Measurements from ENCODE around the gene TRPV3.

TRPV3 gene

GRCh38 chr17:3575511-3575910, 17.9 kb upstream of the TRPV3 start:
- ChIA-PET POLR2A (no interaction called here), CTCF (interaction anchor here (1.4 kb wide), 1 partner anchor 11 kb away, joined by 3 read pairs; no protein-coding TSS in a partner anchor)
- no peak for DNase-seq (ENCODE audit: extremely low spot score)
- no peak for TF ChIP-seq CTCF (IDR thresholded peaks at IDR 0.05; ENCODE audit: control extremely low read depth, extremely low read depth, low read depth, missing control alignments)

DNA sequence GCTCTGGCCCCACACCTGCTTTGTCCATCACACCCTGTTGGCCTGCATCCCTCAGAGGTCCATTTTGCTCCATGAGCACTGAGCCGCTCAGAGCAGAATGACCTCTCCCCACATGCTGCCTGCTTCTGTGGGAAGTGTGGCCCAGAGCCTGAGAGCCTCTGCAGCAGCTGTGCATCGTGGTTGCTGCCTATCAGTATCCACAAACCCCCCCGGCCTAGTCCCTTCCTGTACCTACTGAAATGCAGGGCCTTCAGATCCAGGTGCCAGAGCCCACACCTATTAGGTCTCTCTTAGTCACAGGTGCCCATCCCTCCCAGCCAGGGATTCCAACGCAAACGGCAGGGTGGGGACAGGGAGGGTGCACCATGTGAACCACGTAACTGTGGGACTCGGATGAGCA, 16.6 kb upstream of the TRPV3 start:
- TF ChIP-seq CTCF (IDR thresholded peaks at IDR 0.05; ENCODE audit: control extremely low read depth, extremely low read depth, low read depth, missing control alignments), result no peak
- DNase-seq (ENCODE audit: extremely low spot score), result no peak
- ChIA-PET CTCF (no interaction called here), POLR2A (no interaction called here)

DNA sequence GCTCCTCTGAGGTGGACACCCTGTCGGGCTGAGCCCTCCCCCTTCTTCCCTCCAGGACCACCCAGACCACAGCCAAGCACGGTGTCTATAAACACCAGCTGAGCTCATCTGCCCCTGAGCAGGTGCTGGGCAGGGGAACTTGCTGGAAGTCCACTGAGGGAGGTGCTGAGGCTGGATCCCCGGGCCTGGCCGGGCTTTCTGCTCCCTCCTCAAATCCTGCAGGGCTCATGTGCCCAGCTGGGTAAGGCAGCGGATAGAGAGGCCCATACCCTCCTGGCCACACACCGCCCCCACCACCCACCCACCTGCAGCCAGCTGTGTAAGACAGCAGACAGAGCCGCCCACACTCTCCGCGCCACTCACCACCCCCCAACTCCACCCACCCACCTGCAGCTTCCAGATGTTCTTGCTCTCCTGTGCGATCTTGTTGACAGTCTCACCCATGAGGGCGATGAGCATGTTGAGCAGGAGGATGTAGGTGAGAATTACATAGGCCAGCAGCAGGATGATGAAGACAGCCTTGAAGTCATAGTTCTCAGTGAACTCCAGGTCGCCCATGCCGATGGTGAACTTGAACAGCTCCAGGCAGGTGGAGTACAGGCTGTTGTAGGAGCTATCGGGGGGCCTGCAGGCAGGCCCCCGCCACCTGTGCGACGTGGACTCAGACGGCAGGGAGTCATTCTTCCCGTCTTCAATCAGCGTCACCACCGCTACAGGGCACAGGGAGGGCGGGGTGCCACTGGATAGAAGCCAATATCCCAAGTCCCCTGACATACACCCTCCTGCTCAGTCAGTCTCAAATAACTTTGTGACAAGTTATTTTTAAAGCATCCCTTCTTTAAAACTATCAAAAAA, 15.9 kb upstream of the TRPV3 start:
- ChIA-PET CTCF (no interaction called here), POLR2A (no interaction called here)

DNA sequence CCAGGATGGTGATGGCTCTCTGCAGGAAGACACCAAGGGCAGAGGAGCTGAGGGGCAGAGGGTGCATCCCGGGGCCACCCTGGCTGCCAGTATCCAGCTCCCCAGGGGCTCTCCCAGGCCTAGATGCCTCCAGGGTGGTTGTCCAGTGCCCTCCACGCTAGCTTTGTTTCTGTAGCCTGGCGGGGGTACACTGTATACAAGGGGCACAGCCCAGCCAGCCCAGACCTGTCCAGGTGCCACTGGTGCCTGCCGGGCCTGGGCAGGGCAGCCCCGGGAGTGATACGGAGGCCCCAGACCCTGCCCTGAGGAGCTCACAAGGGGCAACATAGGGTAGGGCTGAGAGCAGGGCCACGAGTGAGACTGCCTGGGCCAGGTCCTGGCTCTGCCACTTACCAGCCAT, 14.6 kb upstream of the TRPV3 start:
- DNase-seq (ENCODE audit: extremely low spot score), result no peak
- POLR2A ChIA-PET, result no interaction called here
- TF ChIP-seq CTCF (IDR thresholded peaks at IDR 0.05; ENCODE audit: control extremely low read depth, extremely low read depth, low read depth, missing control alignments), result no peak
- CTCF ChIA-PET, result interaction anchor here (1.8 to 2.3 kb wide), 2 partner anchors 10 to 18 kb away, joined by 5 to 6 read pairs; no protein-coding TSS in a partner anchor

More for the DNA sequence above, 15.9 kb upstream of the TRPV3 start:
- no peak for DNase-seq (ENCODE audit: extremely low spot score)
- TF ChIP-seq CTCF (IDR thresholded peaks at IDR 0.05; ENCODE audit: control extremely low read depth, extremely low read depth, low read depth, missing control alignments), result no peak

DNA sequence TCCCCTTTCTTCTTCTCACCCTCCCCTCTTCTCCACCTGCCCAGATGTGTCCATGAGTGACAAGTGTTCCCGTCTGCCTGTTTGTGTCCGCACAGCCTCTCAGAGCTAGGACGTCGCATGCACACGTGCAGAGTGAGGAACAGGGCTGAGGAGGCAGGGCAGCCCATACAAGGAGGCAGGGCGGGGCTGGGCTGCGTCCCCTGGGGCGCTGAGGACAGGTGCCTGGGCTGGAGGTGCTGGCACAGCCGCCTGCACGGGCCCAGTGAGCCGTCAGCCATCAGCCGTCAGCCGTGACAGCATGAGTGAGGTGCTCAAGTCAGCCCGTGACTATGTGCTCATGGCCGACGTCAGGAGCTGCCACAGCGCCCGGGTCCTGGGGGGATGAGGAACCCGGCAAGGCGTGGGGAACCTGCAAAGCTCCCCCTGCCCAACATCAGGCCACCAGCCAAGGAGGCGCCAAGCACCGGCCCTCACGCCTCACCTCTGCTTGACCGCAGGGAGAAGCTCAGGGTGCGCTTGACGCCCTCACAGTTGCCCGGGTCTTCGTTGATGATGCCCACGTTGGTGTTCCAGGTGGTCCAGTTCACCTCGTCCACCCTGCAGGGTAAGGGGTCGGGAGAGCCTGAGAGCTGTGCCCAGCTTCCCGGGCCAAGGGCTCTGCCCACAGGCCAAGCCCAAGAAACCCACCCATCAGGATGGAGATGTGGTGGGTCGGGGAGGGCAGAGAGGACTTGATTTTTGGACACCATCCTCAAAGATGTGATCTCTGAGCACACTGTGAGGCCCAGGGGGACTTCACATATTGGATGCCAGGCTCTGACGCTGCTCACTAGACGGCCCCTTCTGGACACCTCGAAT, 13.7 kb upstream of the TRPV3 start:
- CTCF ChIA-PET, result interaction anchor here (1.8 to 2.3 kb wide), 2 partner anchors 9 to 17 kb away, joined by 5 to 6 read pairs; no protein-coding TSS in a partner anchor

More for the DNA sequence above, 13.7 kb upstream of the TRPV3 start:
- DNase-seq (ENCODE audit: extremely low spot score), result no peak
- POLR2A ChIA-PET, result no interaction called here
- TF ChIP-seq CTCF (IDR thresholded peaks at IDR 0.05; ENCODE audit: control extremely low read depth, extremely low read depth, low read depth, missing control alignments), result no peak

Data from GM10248 (cell line).